Left lung (tissue), 10 donors: Measurements from ENCODE around the gene COL4A2. TPM values are rescaled to one million over a fixed set of nuclear protein-coding genes. Genes with fewer than 3 reads are reported as not detected.

Experiments
- ATAC-seq: fragments of 200-7000 bp; cut with Tn5 transposase; one replicate; pipeline ENCODE4 v1.9.1; 2020; ENCODE audit warnings: moderate library complexity
- DNase-seq, 4 donors: peaks; one replicate each; pipeline ENCODE4 v3.0.0-alpha.2; 2013 to 2020
- H3K27ac ChIP-seq, 2 donors: fragments of 200-600 bp; sonication (generic) in 1 of 2; one replicate each; pipeline versions ENCODE4 v1.5.0 to v1.8.0; 2020 to 2021
- H3K27me3 ChIP-seq, 2 donors: fragments of 200-600 bp; sonication (generic) in 1 of 2; one replicate each; pipeline versions ENCODE4 v1.5.0 to v1.8.0; 2020 to 2021
- H3K36me3 ChIP-seq, 2 donors: fragments of 200-600 bp; sonication (generic) in 1 of 2; one replicate each; pipeline versions ENCODE4 v1.5.0 to v1.8.0; 2020 to 2021
- H3K4me1 ChIP-seq, 2 donors: fragments of 200-600 bp; one replicate each; pipeline ENCODE4 v1.8.0; 2021
- H3K4me3 ChIP-seq, 2 donors: fragments of 200-600 bp; sonication (generic) in 1 of 2; one replicate each; pipeline versions ENCODE4 v1.5.0 to v1.8.0; 2020 to 2021; ENCODE audit warnings: mild to moderate bottlenecking in 1 of 2
- H3K9me3 ChIP-seq, 2 donors: fragments of 200-600 bp; sonication (generic) in 1 of 2; one replicate each; pipeline versions ENCODE4 v1.5.0 to v1.8.0; 2020 to 2021
- CTCF ChIP-seq, 2 donors: fragments of 200-600 bp; sonication (generic) in 1 of 2; IDR thresholded peaks; one replicate each; pipeline versions ENCODE4 v1.5.0 to v1.8.0; 2021; ENCODE audit warnings: antibody characterized with exemption in 2 of 2
- intact Hi-C, 2 donors: fragments of 100-400 bp; cut with DNase I; formaldehyde crosslinking; loops; one replicate each; pipeline versions ENCODE4 v1.11.2 to v1.14.2; 2022
- microRNA-seq, 2 donors: library from miRNA; unstranded; fragments of <30 nt; microRNA quantifications; one replicate each; pipeline ENCODE4, GENCODE V29; 2019
- polyA plus RNA-seq, 6 donors: library from polyadenylated mRNA; unstranded; fragments of 120-200 nt; gene quantifications; one replicate each; pipeline ENCODE4 v1.2.1, GENCODE V29; 2013; ENCODE audit not compliant: insufficient read length in 6 of 6
- total RNA-seq, 2 donors: library from RNA; stranded (reverse); fragmentation: NEBNext Ultra II Directional; extraction: Animal tissue kit (Norgen Biotek cat#: 25700); gene quantifications; one replicate each; pipeline ENCODE4 v1.2.1, GENCODE V29; 2021
- donor health status: DM: no; HTN: yes; CAD: no.
- donor health status: DM: no; HTN: no; CAD: no.

COL4A2 gene
- total and polyA plus RNA-seq, 8 donors, result 307 to 638 (median 395) TPM

- Histone ChIP-seq H3K9me3 (no peaks in the 10 kb centered on the region), H3K27me3 (no peaks in the 10 kb centered on the region), H3K36me3 (peaks cover 0 to 20% of the 10 kb centered on the region in 2 donors), H3K4me3 (peak within 1 kb of the TSS; percentile 80 to 98), H3K27ac (peak within 1 kb of the TSS; percentile 92 to 97), H3K4me1 (peaks cover 12 to 53% of the 10 kb centered on the region in 2 donors)
- peak; percentile 79 to 96 (median 93) for DNase-seq
- TF ChIP-seq CTCF (IDR thresholded peaks at IDR 0.05), result no peak
- intact Hi-C loops, result no loop called here
- peak; percentile 76 for ATAC-seq
Measured at GRCh38 chr13:110561344-110562035, 254.4 kb downstream of the COL4A2 start, which contains the start of gene RAB20. Gene RAB20 (minus strand): TSS chr13:110561722. CDS start chr13:110561519, 203 bp downstream.

GRCh38 chr13:110562036-110562597 is 255.0 kb downstream of the COL4A2 start:
- peak overlapping the region; percentile 80 to 98 for H3K4me3 ChIP-seq
- ATAC-seq, result no peak
- H3K36me3 ChIP-seq, result peaks cover 0 to 14% of the 10 kb centered on the region in 2 donors
- no peak for TF ChIP-seq CTCF (IDR thresholded peaks at IDR 0.05)
- intact Hi-C loops, result no loop called here
- peaks cover 8 to 47% of the 10 kb centered on the region in 2 donors for H3K4me1 ChIP-seq
- H3K9me3 ChIP-seq, result no peaks in the 10 kb centered on the region
- peak overlapping the region; percentile 92 to 97 for H3K27ac ChIP-seq
- DNase-seq, result no peak
- H3K27me3 ChIP-seq, result no peaks in the 10 kb centered on the region

Small RNA genes within 50 kb of the gene (microRNA-seq; reads per million reads assigned to microRNA genes)
- gene MIR8073, result 0 reads per million in 2 donors

Other genes starting within 250 kb of the COL4A2 start
- 1,000 to 10,000 TPM in 1 of 2 donors, 100 to 1,000 TPM in 1; 418 to 1,057 TPM for gene COL4A1, start 127 bp upstream of the COL4A2 start, total RNA-seq
- gene COL4A1, start 127 bp upstream of the COL4A2 start, polyA plus RNA-seq, result 100 to 1,000 TPM; 442 to 666 (median 547) TPM